H7 (cell line): ENCODE measurements around the gene IL19. TPM values are rescaled to one million over a fixed set of nuclear protein-coding genes. Genes with fewer than 3 reads are reported as not detected.

Source experiments
- total RNA-seq: library from RNA; depleted of rRNA; stranded (reverse); fragments of >200 nt; shearing (Covaris generic); gene quantifications from 2 replicates; pipeline ENCODE4 v1.2.3, GENCODE V29; 2014; rRNA removed

IL19 gene
- total RNA-seq, 1 experiment from 2014 or later, result not detected

Other genes starting within 250 kb of the IL19 start
- gene EIF2D, start 158.3 kb upstream of the IL19 start, total RNA-seq, result 77.3 and 106 TPM in 2 replicates
- 28.3 and 28.4 TPM in 2 replicates for gene DYRK3, start 135.2 kb upstream of the IL19 start, total RNA-seq
- 67.7 and 77.8 TPM in 2 replicates for gene MAPKAPK2, start 85.9 kb upstream of the IL19 start, total RNA-seq
- gene IL10, start 1.7 kb downstream of the IL19 start, total RNA-seq, result not detected in 2 replicates
- not detected in 2 replicates for gene IL20, start 94.8 kb downstream of the IL19 start, total RNA-seq
- not detected in 2 replicates for gene IL24, start 126.7 kb downstream of the IL19 start, total RNA-seq
- not detected in 2 replicates for gene FCMR, start 151.2 kb downstream of the IL19 start, total RNA-seq
- gene PIGR, start 175.7 kb downstream of the IL19 start, total RNA-seq, result 0.03 TPM in 1 of 2 replicates, not detected in the other
- gene FCAMR, start 199.7 kb downstream of the IL19 start, total RNA-seq, result not detected in 2 replicates